ENCODE measurements around the gene BHLHA15.
A peak's percentile ranks its signal among the peaks of the same experiment; 100 is the strongest.
"Not testable (repeated sequence)": the region's sequence is repeated elsewhere in the genome, so short reads cannot be mapped to it uniquely, and the experiment has no call there.

Gene BHLHA15

GRCh38 chr7:98217623-98218582 is 6.7 kb downstream of the BHLHA15 start:
- TF ChIP-seq, protein P1, sequence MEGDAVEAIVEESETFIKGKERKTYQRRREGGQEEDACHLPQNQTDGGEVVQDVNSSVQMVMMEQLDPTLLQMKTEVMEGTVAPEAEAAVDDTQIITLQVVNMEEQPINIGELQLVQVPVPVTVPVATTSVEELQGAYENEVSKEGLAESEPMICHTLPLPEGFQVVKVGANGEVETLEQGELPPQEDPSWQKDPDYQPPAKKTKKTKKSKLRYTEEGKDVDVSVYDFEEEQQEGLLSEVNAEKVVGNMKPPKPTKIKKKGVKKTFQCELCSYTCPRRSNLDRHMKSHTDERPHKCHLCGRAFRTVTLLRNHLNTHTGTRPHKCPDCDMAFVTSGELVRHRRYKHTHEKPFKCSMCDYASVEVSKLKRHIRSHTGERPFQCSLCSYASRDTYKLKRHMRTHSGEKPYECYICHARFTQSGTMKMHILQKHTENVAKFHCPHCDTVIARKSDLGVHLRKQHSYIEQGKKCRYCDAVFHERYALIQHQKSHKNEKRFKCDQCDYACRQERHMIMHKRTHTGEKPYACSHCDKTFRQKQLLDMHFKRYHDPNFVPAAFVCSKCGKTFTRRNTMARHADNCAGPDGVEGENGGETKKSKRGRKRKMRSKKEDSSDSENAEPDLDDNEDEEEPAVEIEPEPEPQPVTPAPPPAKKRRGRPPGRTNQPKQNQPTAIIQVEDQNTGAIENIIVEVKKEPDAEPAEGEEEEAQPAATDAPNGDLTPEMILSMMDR (IDR thresholded peaks at IDR 0.05; ENCODE audit: extremely low read depth, missing control alignments) = no peak
- DNase-seq (ENCODE audit: low spot score) = peak; percentile 38

- not testable (repeated sequence) for DNase-seq (ENCODE audit: low spot score)
These were observed 8.1 kb downstream of the BHLHA15 start for GRCh38 chr7:98219382-98219781.

GRCh38 chr7:98221611-98222532 is 10.6 kb downstream of the BHLHA15 start:
- DNase-seq (ENCODE audit: low spot score) = no peak
- TF ChIP-seq, protein P1 (IDR thresholded peaks at IDR 0.05; ENCODE audit: extremely low read depth, missing control alignments) = no peak

DNA sequence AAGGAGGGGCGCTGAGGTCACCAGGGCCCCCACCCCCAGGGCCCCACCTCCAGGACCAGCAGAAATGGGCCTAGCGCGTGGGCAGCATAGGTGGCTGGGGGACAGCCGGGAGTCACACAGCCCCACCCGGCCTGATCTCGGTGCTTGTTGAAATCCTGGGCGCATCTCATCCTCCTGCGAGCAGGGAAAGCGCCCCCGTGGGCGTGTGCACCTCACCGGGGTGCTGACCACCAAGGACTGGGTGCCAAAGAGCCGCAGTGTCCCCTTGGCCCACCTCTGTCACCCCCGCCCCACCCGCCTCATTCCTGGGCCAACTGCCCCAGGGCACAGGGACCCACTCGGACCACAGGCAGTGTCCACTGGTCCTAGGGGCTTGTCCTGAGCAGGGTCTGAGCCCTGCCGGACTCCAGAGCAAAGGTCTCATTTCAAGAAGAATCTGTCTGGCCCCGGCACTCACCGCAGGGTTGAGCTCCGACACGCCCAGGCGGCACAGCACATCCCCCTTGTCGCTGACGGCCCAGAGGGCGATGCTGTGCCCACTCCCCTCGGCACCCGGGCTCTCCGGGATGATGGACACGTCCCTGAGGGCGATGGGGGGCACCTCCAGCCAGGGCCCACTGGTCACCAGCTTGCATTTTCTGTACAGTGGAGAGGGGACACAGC is 11.4 kb downstream of the BHLHA15 start:
- TF ChIP-seq, protein P1 (IDR thresholded peaks at IDR 0.05; ENCODE audit: extremely low read depth, missing control alignments) = no peak
- DNase-seq (ENCODE audit: low spot score) = no peak

DNA sequence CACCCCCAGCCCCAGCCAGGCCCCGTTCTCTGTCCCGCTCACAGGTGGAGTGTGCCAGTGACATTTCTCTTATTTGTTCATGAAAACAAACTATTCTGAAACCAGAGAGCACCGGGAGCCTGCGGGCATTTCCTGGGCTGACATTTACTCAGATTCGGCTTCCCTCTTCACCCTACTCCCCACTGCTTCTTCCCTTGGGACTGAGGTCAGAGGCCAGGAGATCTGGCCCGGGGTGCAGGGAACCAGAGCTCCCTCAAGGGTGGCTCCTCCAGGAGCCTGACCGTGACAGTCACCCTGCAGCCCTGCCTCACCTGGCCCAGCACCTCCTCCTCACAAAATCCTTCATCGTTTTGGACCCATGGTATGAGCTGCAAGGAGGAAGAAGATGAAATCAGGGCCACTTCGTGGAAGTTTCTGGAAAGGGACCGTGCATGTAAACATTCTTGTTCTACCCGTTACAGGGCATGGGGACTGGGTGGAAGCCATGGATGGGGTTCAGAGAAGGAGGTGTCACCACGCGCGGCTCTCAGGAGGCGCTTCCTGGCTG is 12.2 kb downstream of the BHLHA15 start:
- DNase-seq (ENCODE audit: low spot score) = no peak

GRCh38 chr7:98223898-98224700 is 12.9 kb downstream of the BHLHA15 start:
- DNase-seq (ENCODE audit: low spot score) = no peak
- TF ChIP-seq, protein P1 (IDR thresholded peaks at IDR 0.05; ENCODE audit: extremely low read depth, missing control alignments) = no peak

More for the DNA sequence above, 12.2 kb downstream of the BHLHA15 start:
- TF ChIP-seq, protein P1 (IDR thresholded peaks at IDR 0.05; ENCODE audit: extremely low read depth, missing control alignments) = no peak
